Measurements from ENCODE around the gene APOO. TPM values are rescaled to one million over a fixed set of nuclear protein-coding genes. Genes with fewer than 3 reads are reported as not detected.

APOO gene
- 10 to 100 TPM; 12.8 to 23.7 (median 17.8) TPM for polyA plus RNA-seq (ENCODE audit: low read depth in 6 of 6)

DNA sequence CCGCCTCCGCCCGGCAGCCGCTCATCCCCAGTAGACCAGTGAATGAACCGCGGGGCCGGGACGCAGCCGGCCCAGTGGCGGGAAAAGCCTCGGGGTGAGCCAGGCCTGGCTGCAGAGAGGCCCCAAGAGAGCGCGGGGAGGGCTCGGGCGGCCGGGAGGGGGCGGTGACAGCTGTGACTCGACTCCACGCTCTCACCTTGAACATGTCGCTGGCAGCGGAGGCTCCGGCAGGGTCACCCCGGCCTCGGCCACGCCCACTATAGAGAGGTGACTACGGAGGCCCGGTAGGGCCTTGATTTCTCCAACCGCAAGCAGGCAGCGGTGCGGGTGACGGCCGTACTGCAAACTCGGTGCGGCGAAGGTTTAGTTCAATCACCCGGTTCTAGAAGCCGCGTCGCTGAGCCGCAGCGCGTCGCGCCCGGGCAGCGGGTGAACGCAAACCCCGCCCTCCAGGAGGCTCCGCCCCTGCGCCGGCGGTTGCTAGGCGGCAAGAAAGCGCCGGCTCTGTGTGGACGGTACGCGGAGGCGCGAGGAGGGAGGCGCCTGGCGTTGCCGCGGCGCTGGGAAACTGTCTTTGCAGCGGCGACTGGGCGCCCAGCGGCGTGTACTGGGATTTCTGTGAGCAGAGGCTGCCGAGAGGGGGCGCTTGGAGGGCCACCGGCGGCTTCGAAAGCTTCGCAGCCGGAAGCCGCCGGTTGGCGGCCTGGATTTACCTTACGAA, at the start of gene APOO, which contains the start of gene CXorf58:
TSS of gene APOO (minus strand) at position 441 of the 721 bp plus-strand sequence. CDS start at position 205, 236 bp downstream.
TSS of gene CXorf58 (plus strand) at position 509 of the 721 bp plus-strand sequence. CDS start 2,297 bp downstream, outside the sequence.
- no peaks in the 10 kb centered on the region for H3K9me3 Mint-ChIP-seq
- H3K4me1 Mint-ChIP-seq = peaks cover 5 to 6% (median 6%) of the 10 kb centered on the region in 3 donors
- H3K27ac Mint-ChIP-seq = peak within 1 kb of the TSS; percentile 78 to 96 (median 95)
- H3K27me3 Mint-ChIP-seq = no peaks in the 10 kb centered on the region
- no peaks in the 10 kb centered on the region for H3K36me3 Mint-ChIP-seq
- DNase-seq (peak; percentile 91), ATAC-seq (ENCODE audit: low read depth in 2 of 2) (peak; percentile 87 to 88)
- peak within 1 kb of the TSS; percentile 73 to 93 (median 88) for H3K4me3 Mint-ChIP-seq

DNA sequence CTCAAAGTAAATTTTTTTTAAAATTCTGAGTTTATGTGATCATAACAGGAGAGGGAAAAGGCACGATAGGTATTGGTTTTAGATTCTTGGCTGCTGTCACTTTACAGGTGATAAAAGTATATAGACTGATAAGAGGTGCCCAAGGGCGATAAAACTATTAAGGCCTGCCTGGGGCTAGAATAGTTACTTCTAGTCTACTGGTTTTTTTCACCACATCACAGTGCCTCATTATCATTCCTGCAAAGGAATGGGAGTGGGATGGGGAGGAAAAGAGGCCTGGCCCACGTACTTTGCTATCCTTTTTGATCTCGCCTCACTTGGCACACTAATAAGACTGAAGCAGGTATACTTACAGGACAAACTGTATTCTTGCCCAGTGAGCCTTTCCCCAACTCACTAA, 46.7 kb upstream of the APOO start:
- no peak overlapping the region for H3K4me3 Mint-ChIP-seq
- DNase-seq (no peak), ATAC-seq (ENCODE audit: low read depth in 2 of 2) (no peak)
- peaks cover 8 to 17% (median 8%) of the 10 kb centered on the region in 3 donors for H3K4me1 Mint-ChIP-seq
- H3K27ac Mint-ChIP-seq = peak overlapping the region in 1 of 6 donors; percentile 33
- no peaks in the 10 kb centered on the region for H3K27me3 Mint-ChIP-seq
- peaks cover 0 to 2% (median 0%) of the 10 kb centered on the region in 7 donors for H3K9me3 Mint-ChIP-seq
- no peaks in the 10 kb centered on the region for H3K36me3 Mint-ChIP-seq

DNA sequence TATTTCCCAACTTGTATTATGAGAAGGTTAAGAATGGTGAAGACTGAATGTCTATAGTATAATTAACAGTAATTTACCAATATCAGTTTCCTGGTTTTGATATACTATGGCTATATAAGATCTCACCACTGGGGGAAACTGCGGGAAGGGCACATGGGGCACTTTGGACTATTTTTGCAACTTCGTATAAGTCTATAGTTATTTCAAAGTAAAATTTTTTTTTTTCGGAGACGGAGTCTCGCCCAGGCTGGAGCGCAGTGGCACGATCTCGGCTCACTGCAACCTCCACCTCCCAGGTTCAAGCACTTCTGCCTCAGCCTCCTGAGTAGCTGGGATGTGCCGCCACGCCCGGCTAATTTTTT, 46.2 kb upstream of the APOO start:
- peak; percentile 22 to 26 for ATAC-seq (ENCODE audit: low read depth in 2 of 2)
- Mint-ChIP-seq H3K36me3 (no peaks in the 10 kb centered on the region), H3K27ac (peak overlapping the region in 5 of 6 donors; percentile 58 to 88 (median 85)), H3K4me3 (peak overlapping the region in 6 of 8 donors; percentile 67 to 87 (median 78)), H3K9me3 (peaks cover 0 to 1% (median 0%) of the 10 kb centered on the region in 7 donors), H3K27me3 (no peaks in the 10 kb centered on the region), H3K4me1 (peaks cover 8 to 17% (median 8%) of the 10 kb centered on the region in 3 donors)
- DNase-seq = no peak

DNA sequence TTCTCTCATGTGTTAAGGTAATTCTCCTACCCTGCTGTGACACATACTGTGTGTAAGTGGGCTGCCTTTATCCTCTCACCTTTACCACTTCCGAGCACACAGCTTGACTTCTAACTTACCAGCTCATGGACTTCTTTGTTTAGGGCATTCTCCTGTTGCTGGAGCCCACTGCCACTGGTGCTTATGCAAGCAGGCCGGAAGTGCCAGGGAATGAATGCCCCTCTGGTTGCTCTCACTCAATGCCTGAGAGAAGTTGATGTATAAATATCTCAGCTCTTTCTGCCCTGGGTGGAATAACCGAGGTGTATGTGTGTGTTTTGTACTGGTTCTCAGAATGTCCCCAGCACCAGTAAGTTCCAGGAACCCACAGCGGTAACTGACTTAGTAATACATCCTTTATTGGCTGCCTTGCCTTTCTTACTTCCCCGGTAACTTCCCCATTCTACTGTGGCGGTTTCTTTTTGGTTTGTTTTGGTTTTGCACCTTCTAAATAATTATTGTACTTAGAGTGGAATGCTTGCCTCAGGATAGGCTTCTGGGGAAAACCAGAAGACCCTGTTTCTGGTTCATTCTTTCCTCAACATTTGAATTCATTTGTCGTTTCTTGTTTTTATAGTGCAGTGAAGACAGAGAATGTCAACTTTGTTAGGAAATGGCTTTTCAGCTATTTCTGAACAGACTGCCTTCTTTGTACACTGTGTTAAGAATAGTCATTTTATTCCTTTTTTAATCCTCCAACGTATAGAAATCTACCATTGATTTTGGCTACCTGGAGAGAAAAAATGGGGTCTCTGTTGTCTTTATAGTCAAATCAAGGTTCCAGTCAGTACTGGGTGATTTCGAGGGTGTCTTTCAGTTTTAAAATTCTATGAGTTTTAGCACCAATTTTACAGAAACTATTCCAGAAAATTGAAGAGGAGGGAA, 45.5 kb upstream of the APOO start:
- Mint-ChIP-seq H3K36me3 (no peaks in the 10 kb centered on the region), H3K4me1 (peaks cover 8 to 17% (median 8%) of the 10 kb centered on the region in 3 donors), H3K27ac (peak overlapping the region; percentile 58 to 94 (median 85)), H3K27me3 (no peaks in the 10 kb centered on the region), H3K9me3 (peaks cover 0 to 1% (median 0%) of the 10 kb centered on the region in 7 donors), H3K4me3 (peak overlapping the region; percentile 67 to 87 (median 80))
- DNase-seq (peak; percentile 37), ATAC-seq (ENCODE audit: low read depth in 2 of 2) (peak; percentile 96)

DNA sequence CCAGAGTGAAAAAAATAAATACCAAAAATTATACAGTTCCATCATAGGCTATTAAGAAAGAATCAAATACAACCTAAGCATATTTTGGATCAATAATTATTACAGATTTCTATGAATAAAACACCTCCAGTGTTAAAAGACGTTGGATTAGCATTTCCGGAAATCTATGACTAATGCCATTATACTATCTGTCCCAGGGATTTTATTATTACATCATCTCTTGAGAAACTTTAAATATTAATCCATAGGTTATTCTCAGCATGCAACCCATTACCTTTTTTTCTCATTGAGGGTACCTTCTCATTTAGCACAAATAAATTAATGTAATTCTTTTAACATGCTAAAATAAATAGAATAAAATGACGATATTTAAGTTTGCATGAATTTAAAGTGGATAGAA, 44.7 kb upstream of the APOO start:
- Mint-ChIP-seq H3K36me3 (no peaks in the 10 kb centered on the region), H3K4me3 (peak overlapping the region in 1 of 8 donors; percentile 87), H3K27me3 (no peaks in the 10 kb centered on the region), H3K27ac (peak overlapping the region in 1 of 6 donors; percentile 85), H3K4me1 (peaks cover 8 to 17% (median 8%) of the 10 kb centered on the region in 3 donors), H3K9me3 (peaks cover 0 to 1% (median 0%) of the 10 kb centered on the region in 7 donors)
- DNase-seq = no peak
- ATAC-seq (ENCODE audit: low read depth in 2 of 2) = no peak

DNA sequence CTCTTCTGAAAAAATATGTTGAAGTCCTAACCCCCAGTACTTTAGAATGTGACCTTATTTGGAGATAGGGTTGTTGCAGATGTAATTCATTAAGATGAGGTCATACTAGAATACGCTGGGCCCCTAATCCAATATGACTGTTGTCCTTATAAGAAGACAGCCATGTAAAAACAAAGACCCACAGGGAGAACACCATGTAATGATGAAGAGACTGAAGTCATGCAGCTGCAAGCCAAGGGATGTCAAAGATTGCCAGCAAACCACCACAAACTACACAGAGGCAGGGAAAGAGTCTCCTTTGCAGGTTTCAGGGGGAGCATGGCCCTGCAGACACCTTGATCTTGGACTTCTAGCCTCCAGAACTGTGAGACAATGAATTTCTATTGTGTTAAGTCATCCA, 37.5 kb upstream of the APOO start:
- Mint-ChIP-seq H3K4me3 (no peak overlapping the region), H3K36me3 (no peaks in the 10 kb centered on the region), H3K27ac (no peak overlapping the region), H3K27me3 (peaks cover 0 to 25% (median 0%) of the 10 kb centered on the region in 3 donors), H3K9me3 (peaks cover 0 to 1% (median 0%) of the 10 kb centered on the region in 7 donors), H3K4me1 (no peaks in the 10 kb centered on the region)
- DNase-seq = no peak
- no peak for ATAC-seq (ENCODE audit: low read depth in 2 of 2)

DNA sequence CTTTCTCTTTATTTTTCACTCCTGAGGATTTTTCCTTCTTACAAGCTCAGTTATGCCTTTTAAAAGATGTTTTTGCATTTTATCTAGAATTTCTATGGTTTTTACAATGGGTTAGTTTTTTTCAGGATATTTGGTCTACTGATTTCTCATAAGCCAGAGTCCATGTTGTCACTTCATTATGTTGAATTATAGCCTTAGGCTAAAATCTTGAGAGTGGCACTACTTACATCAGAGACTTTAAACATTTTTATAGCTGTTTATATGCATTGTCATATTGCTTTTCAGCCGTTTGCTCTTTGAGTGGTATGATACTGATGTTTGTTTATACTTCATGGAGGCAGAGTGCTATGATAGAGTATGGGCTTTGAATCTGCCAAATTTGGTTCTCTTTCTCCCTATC, 36.5 kb upstream of the APOO start:
- Mint-ChIP-seq H3K36me3 (no peaks in the 10 kb centered on the region), H3K9me3 (no peaks in the 10 kb centered on the region), H3K4me1 (no peaks in the 10 kb centered on the region), H3K4me3 (no peak overlapping the region), H3K27me3 (peaks cover 0 to 25% (median 0%) of the 10 kb centered on the region in 3 donors), H3K27ac (no peak overlapping the region)
- DNase-seq = no peak
- ATAC-seq (ENCODE audit: low read depth in 2 of 2) = no peak

DNA sequence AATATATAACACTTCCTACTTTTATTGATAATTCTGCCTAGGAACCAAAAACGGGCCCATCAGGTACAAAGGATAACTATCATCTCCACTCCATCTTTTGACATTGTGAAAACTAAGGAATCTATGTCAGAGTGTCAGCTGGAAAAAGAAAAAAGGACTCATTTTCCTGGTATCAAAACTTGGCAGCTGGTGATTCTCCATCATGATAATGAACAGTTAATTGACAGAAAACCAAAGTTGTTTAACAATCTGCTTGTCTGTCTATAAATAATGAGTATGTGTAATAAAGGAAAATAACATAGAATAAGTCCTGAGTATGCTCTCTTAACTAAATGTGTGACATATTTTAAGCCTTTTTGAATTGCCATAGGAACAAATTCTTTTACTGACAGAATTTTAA, 31.5 kb upstream of the APOO start:
- no peak for DNase-seq
- H3K36me3 Mint-ChIP-seq = no peaks in the 10 kb centered on the region
- no peak overlapping the region for H3K4me3 Mint-ChIP-seq
- H3K9me3 Mint-ChIP-seq = no peaks in the 10 kb centered on the region
- no peak for ATAC-seq (ENCODE audit: low read depth in 2 of 2)
- H3K4me1 Mint-ChIP-seq = no peaks in the 10 kb centered on the region
- H3K27ac Mint-ChIP-seq = no peak overlapping the region
- H3K27me3 Mint-ChIP-seq = peaks cover 0 to 12% (median 0%) of the 10 kb centered on the region in 3 donors

DNA sequence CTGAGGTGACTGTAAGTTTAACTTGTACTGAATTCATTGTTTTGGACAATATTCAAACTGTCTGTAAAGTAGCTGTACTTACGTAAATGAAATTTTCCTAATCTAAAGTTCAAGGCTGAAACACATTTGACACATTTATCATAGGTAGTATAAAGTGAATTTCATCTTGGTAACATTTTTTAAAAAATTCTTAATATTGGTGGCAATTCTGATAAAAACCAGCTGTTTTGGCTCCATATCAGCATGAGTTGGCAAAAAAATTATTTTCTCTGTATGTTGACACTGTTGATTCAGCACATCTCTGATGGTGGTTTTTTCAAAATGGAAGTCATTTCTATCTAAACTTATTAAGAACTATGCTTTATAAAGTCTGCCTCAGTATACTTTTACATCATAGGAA, 31.0 kb upstream of the APOO start:
- Mint-ChIP-seq H3K27ac (no peak overlapping the region), H3K9me3 (no peaks in the 10 kb centered on the region), H3K27me3 (peaks cover 0 to 8% (median 0%) of the 10 kb centered on the region in 3 donors), H3K4me1 (no peaks in the 10 kb centered on the region), H3K36me3 (no peaks in the 10 kb centered on the region), H3K4me3 (no peak overlapping the region)
- DNase-seq (no peak), ATAC-seq (ENCODE audit: low read depth in 2 of 2) (no peak)

DNA sequence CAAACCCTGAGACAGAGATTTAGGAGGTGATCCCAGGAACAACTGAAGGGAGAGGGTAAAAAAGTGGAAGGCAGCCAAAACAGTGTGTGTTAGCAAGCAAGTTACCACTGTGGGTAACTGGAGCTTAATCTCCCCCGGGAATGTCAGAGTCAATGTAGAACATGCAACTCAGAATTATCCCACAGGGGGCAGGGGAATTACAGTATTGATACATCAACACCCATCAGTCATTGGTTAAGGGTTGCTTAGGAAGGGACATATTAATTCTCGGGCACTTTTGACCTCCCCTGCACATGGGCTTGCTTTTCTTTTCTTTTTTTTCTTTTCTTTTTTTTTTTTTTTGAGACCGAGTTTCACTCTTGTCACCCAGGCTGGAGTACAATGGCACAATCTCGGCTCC, 29.4 kb upstream of the APOO start:
- H3K36me3 Mint-ChIP-seq = no peaks in the 10 kb centered on the region
- ATAC-seq (ENCODE audit: low read depth in 2 of 2) = no peak

DNA sequence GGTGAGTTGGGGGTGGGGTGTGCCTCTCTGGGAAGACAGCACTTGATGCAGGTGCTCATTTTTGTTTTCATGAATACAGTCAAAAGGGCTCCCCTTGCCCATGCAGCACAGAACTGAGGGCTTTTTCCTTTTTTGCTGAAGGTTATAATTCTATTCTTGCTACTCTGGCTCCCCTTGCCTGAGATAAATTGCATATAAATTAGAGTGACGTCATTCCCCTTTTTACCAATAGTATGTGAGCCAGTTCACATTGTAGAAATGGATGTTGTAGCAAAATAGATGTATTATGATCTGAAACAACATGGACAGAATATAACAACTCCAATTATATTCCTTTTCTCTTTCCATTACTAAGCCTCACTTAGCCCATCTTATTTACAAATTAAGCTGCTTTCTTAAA, 28.4 kb upstream of the APOO start:
- DNase-seq = no peak
- no peaks in the 10 kb centered on the region for H3K27me3 Mint-ChIP-seq
- H3K27ac Mint-ChIP-seq = no peak overlapping the region
- H3K36me3 Mint-ChIP-seq = no peaks in the 10 kb centered on the region
- no peaks in the 10 kb centered on the region for H3K9me3 Mint-ChIP-seq
- peak overlapping the region in 1 of 8 donors; percentile 22 for H3K4me3 Mint-ChIP-seq
- ATAC-seq (ENCODE audit: low read depth in 2 of 2) = no peak
- peaks cover 1 to 4% (median 2%) of the 10 kb centered on the region in 3 donors for H3K4me1 Mint-ChIP-seq

More for the DNA sequence above, 29.4 kb upstream of the APOO start:
- Mint-ChIP-seq H3K4me3 (no peak overlapping the region), H3K27me3 (no peaks in the 10 kb centered on the region), H3K27ac (no peak overlapping the region), H3K4me1 (no peaks in the 10 kb centered on the region), H3K9me3 (no peaks in the 10 kb centered on the region)
- DNase-seq = no peak

DNA sequence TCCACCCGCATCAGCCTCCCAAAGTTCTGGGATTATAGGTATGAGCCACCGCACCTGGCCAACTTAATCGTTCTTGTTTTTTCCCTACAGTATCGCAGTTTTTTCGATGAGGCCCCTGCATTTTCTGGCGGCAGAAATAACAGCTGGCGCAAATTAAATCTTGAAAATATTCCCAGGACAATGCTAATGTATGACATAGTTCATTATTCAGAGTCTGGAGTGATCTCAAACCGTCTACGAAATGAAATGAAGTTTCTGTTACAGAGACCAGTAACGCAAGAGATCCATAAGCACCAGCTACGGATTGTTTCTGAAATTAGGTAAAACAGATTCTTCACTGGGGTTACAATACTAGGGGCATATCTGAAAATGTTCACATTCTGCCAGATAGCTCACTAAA, 27.4 kb upstream of the APOO start:
- Mint-ChIP-seq H3K36me3 (no peaks in the 10 kb centered on the region), H3K27me3 (no peaks in the 10 kb centered on the region), H3K4me3 (no peak overlapping the region), H3K27ac (no peak overlapping the region), H3K4me1 (peaks cover 4 to 6% (median 4%) of the 10 kb centered on the region in 3 donors), H3K9me3 (no peaks in the 10 kb centered on the region)
- ATAC-seq (ENCODE audit: low read depth in 2 of 2) (no peak), DNase-seq (no peak)

DNA sequence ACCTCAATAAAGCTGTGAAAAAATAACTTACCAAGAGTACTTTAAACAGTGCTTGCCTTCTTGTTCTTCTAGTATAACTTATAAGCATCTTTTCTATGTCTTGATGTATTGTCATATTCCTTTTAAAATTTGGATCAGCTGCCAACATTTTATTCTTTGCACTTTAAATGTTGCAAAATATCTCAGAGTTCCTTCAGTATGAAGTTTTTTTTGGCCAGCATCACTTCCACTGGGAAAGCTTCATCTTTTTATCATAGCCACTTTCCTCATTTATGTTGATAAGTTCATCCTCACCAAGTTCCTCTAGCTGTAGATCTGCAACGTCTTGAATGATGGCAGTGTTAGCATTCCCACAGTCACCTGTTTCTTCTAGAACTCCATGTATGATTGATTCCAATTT, 24.3 kb upstream of the APOO start:
- Mint-ChIP-seq H3K4me3 (no peak overlapping the region), H3K36me3 (no peaks in the 10 kb centered on the region), H3K9me3 (no peaks in the 10 kb centered on the region), H3K27ac (no peak overlapping the region), H3K4me1 (peaks cover 4 to 6% (median 4%) of the 10 kb centered on the region in 3 donors), H3K27me3 (no peaks in the 10 kb centered on the region)
- ATAC-seq (ENCODE audit: low read depth in 2 of 2) (no peak), DNase-seq (no peak)
